Measurements from ENCODE around the gene MINDY3. TPM values are rescaled to one million over a fixed set of nuclear protein-coding genes. Genes with fewer than 3 reads are reported as not detected.
A peak's percentile ranks its signal among the peaks of the same experiment; 100 is the strongest.

MINDY3 gene
- 8.7 TPM for polyA plus RNA-seq (2012; ENCODE audit: insufficient read length, low read depth)

DNA sequence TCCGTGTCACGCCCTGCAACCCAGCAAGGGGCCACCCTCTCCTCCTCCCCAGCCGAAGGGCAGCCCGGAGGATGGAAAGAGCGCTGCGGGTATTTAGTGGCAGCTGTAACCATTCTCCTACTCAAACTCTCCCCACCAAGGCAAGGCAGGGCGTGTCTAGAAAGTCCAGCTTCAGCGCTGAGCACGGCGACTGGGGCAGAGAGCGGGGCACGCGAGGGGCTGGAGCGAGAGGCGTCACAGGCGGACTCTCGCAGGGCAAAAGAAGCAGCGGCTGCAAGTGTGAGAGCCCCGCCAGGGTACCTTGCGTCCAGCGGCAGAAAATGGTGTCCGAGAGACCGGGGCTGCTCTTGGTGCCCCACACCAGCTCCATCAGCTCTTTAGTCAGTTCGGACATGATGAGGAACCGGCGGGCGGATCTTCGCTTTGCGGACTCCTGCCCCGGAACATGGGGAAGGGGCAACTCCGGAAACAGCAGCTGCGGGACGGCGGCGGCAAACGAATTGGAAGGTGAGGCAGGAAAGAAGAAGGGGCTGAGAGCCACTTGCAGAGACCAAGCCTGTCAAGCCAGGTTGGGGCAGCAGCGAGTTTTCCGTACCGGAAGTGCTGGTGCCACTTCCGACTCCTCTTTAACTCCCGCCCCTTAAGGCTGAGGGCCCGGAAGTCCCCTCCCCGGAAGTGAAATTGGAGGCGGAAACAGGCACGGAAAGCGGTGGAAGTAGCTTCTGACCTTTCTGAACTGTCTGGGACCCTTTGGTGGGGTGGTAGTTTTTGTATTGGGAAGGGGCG, at the start of gene MINDY3:
MINDY3 (minus strand) TSS at position 602 of the 786 bp plus-strand sequence; CDS start at position 394, 208 bp downstream.
- TF ChIP-seq POLR2AphosphoS5 (IDR thresholded peaks at IDR 0.05; ENCODE audit: low read depth, low read length) (peak; percentile 81), TAF1 (IDR thresholded peaks at IDR 0.05; ENCODE audit: borderline replicate concordance, insufficient read depth, low read length) (peak; percentile 73; the same call in 1 of the 2 replicates), FOXP2 (optimal IDR thresholded peaks at IDR 0.05; ENCODE audit: borderline replicate concordance, extremely low read depth, extremely low read length, insufficient read depth) (no peak), SIN3A (IDR thresholded peaks at IDR 0.05; ENCODE audit: borderline replicate concordance, insufficient read depth, low read length) (peak; percentile 59; the same call in 1 of the 2 replicates)

DNA sequence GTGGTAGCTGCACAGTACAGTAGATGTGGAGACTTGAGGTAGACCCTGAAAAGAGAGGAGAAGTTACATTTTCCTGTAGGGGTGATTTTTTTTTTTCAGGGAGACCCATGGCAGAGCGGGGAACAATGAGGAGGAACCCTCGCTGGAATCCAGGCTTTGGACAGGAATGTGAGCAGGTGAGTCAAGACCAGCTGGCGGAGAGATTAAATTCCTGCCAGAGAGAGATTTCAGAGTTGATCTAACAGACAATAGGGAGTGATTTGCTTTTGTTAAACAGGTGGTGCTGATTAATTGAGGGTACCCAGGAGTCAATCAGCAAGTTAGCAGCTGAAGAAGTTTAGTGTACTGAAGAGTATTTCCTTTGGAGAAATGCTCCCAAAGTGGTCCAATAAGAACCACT, 41.6 kb upstream of the MINDY3 start:
- no peak for TF ChIP-seq SIN3A (IDR thresholded peaks at IDR 0.05; ENCODE audit: borderline replicate concordance, insufficient read depth, low read length)
- no peak for TF ChIP-seq TAF1 (IDR thresholded peaks at IDR 0.05; ENCODE audit: borderline replicate concordance, insufficient read depth, low read length)
- TF ChIP-seq, protein P1, sequence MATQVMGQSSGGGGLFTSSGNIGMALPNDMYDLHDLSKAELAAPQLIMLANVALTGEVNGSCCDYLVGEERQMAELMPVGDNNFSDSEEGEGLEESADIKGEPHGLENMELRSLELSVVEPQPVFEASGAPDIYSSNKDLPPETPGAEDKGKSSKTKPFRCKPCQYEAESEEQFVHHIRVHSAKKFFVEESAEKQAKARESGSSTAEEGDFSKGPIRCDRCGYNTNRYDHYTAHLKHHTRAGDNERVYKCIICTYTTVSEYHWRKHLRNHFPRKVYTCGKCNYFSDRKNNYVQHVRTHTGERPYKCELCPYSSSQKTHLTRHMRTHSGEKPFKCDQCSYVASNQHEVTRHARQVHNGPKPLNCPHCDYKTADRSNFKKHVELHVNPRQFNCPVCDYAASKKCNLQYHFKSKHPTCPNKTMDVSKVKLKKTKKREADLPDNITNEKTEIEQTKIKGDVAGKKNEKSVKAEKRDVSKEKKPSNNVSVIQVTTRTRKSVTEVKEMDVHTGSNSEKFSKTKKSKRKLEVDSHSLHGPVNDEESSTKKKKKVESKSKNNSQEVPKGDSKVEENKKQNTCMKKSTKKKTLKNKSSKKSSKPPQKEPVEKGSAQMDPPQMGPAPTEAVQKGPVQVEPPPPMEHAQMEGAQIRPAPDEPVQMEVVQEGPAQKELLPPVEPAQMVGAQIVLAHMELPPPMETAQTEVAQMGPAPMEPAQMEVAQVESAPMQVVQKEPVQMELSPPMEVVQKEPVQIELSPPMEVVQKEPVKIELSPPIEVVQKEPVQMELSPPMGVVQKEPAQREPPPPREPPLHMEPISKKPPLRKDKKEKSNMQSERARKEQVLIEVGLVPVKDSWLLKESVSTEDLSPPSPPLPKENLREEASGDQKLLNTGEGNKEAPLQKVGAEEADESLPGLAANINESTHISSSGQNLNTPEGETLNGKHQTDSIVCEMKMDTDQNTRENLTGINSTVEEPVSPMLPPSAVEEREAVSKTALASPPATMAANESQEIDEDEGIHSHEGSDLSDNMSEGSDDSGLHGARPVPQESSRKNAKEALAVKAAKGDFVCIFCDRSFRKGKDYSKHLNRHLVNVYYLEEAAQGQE (IDR thresholded peaks at IDR 0.05; ENCODE audit: insufficient read depth in 1 of 2, low read depth in 2 of 2, low read length in 2 of 2) = no peak
- TF ChIP-seq POLR2AphosphoS5 (IDR thresholded peaks at IDR 0.05; ENCODE audit: low read depth, low read length) = no peak
- no peak for TF ChIP-seq FOXP2 (optimal IDR thresholded peaks at IDR 0.05; ENCODE audit: borderline replicate concordance, extremely low read depth, extremely low read length, insufficient read depth)

DNA sequence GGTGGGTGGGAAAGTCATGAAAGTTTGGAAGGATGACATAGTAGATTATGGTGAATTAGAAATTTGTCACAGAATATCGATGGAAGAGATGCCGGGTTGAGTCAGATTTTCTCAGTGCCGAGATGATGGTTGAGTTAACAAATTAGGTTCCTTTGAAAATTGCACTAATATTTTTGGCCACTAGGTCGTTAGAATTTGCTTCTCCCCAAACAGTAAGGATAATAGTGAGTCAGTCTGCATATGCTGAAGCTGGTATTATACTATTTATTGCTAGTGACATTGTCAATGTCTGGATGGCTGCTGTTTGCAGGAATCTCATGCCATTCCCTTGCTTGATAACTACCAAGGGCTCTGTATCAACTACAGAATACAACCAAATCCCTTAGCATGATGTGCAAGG, 37.7 kb upstream of the MINDY3 start:
- TF ChIP-seq TAF1 (IDR thresholded peaks at IDR 0.05; ENCODE audit: borderline replicate concordance, insufficient read depth, low read length) = no peak
- no peak for TF ChIP-seq FOXP2 (optimal IDR thresholded peaks at IDR 0.05; ENCODE audit: borderline replicate concordance, extremely low read depth, extremely low read length, insufficient read depth)
- TF ChIP-seq, protein P1 (IDR thresholded peaks at IDR 0.05; ENCODE audit: insufficient read depth in 1 of 2, low read depth in 2 of 2, low read length in 2 of 2) = no peak
- no peak for TF ChIP-seq POLR2AphosphoS5 (IDR thresholded peaks at IDR 0.05; ENCODE audit: low read depth, low read length)
- no peak for TF ChIP-seq SIN3A (IDR thresholded peaks at IDR 0.05; ENCODE audit: borderline replicate concordance, insufficient read depth, low read length)

DNA sequence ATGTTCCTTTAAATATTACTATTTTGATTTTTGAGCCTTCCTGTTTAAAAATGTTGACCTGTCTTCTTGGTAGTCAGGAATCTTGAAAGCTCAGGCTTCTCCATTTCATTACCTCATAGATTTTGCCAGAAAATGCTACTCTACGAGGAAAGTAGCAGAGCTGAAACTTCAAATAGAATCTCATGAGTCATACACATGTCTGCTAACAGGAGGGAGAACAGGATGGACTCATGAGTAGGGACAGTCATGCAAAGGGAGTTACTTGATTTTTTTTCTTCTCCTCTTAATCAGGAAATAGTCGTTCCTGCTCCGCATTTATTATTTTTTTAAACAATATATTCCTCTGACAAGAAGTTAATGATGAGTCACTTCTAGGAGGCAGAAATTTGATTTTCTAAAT, 37.0 kb upstream of the MINDY3 start:
- TF ChIP-seq FOXP2 (optimal IDR thresholded peaks at IDR 0.05; ENCODE audit: borderline replicate concordance, extremely low read depth, extremely low read length, insufficient read depth) (no peak), SIN3A (IDR thresholded peaks at IDR 0.05; ENCODE audit: borderline replicate concordance, insufficient read depth, low read length) (no peak), TAF1 (IDR thresholded peaks at IDR 0.05; ENCODE audit: borderline replicate concordance, insufficient read depth, low read length) (no peak), POLR2AphosphoS5 (IDR thresholded peaks at IDR 0.05; ENCODE audit: low read depth, low read length) (no peak)
- TF ChIP-seq, protein P1 (IDR thresholded peaks at IDR 0.05; ENCODE audit: insufficient read depth in 1 of 2, low read depth in 2 of 2, low read length in 2 of 2) = no peak

DNA sequence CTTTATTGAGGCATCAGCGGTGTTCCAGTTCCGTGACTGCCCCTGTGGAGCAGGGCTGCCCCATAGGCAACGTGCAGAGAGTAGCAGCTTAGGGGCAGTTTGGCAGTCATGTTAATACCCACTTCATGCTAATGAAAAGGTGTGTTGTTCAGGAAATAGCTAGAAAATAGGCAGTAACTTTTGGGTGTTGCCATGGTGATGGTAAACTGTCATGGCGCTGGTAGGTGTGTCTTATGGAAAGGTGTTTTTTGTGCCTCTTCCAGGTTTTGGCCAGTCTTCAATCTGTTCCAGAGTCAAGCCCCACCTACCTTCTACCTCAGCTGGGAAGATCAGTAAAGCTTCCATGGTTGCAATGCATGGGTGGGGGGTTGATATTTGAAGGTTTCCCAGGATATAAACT, 36.3 kb upstream of the MINDY3 start:
- TF ChIP-seq POLR2AphosphoS5 (IDR thresholded peaks at IDR 0.05; ENCODE audit: low read depth, low read length) = no peak
- TF ChIP-seq SIN3A (IDR thresholded peaks at IDR 0.05; ENCODE audit: borderline replicate concordance, insufficient read depth, low read length) = no peak
- TF ChIP-seq, protein P1 (IDR thresholded peaks at IDR 0.05; ENCODE audit: insufficient read depth in 1 of 2, low read depth in 2 of 2, low read length in 2 of 2) = no peak
- TF ChIP-seq TAF1 (IDR thresholded peaks at IDR 0.05; ENCODE audit: borderline replicate concordance, insufficient read depth, low read length) = no peak

All from PFSK-1 (cell line).